ENCODE results near the gene COLGALT1. TPM values are rescaled to one million over a fixed set of nuclear protein-coding genes. Genes with fewer than 3 reads are reported as not detected.

The COLGALT1 gene
- total RNA-seq, 1 donor from 2014 or later: 38.4 TPM

DNA sequence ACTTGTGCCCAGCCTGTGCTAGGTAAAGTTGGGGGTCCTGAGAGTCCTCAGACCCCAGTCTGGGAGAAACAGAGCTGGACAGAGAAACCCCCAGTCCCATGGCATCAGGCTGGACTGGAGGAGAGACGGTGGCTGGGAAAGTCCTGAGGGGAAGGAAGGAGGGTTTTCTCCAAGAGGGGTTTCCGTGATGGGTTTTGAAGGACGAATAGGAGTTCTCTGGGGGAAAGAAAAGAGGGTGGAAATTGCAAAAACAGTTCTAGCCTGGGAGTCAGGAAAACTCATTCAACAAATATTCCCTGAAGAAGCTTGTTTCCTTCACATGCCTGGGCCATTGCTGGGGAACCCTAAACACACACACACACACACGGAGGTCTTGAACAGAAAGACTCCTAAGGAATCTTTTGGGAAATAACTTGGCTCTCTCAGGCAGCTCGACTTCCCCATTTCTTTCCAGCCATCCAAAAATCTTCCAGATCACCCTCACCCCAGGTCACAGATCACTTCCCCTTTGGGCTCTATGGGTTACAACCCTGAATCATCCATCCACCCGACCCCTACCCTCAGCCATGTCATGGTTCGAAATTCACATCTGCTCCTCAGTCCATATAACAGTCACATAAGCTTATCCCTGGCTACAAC, 47.5 kb downstream of the COLGALT1 start:
- Mint-ChIP-seq H3K4me3 (no peak overlapping the region), H3K9me3 (no peaks in the 10 kb centered on the region), H3K27me3 (ENCODE audit: insufficient read depth, low read depth) (peaks cover 9% of the 10 kb centered on the region), H3K27ac (no peak overlapping the region), H3K4me1 (peaks cover 12% of the 10 kb centered on the region), H3K36me3 (no peaks in the 10 kb centered on the region)
- Histone ChIP-seq H3K36me3 (no peaks in the 10 kb centered on the region), H2AFZ (replicated peaks) (no peak overlapping the region), H3K9ac (no peak overlapping the region), H3K79me2 (ENCODE audit: low read depth) (no peaks in the 10 kb centered on the region), H3F3A (ENCODE audit: low read depth) (peaks cover 41% of the 10 kb centered on the region), H3K9me3 (ENCODE audit: low read depth) (no peaks in the 10 kb centered on the region), H3K27me3 (peaks cover 11% of the 10 kb centered on the region), H3K4me3 (no peak overlapping the region), H3K27ac (no peak overlapping the region), H3K4me2 (no peak overlapping the region), H4K20me1 (ENCODE audit: low read depth) (no peaks in the 10 kb centered on the region), H3K4me1 (peaks cover 5% of the 10 kb centered on the region)
- no peak for DNase-seq (ENCODE audit: low spot score)
- TF ChIP-seq EZH2phosphoT487 (IDR thresholded peaks at IDR 0.05): no peak
- no peak for TF ChIP-seq EZH2 (IDR thresholded peaks at IDR 0.05)
- TF ChIP-seq, protein P1, sequence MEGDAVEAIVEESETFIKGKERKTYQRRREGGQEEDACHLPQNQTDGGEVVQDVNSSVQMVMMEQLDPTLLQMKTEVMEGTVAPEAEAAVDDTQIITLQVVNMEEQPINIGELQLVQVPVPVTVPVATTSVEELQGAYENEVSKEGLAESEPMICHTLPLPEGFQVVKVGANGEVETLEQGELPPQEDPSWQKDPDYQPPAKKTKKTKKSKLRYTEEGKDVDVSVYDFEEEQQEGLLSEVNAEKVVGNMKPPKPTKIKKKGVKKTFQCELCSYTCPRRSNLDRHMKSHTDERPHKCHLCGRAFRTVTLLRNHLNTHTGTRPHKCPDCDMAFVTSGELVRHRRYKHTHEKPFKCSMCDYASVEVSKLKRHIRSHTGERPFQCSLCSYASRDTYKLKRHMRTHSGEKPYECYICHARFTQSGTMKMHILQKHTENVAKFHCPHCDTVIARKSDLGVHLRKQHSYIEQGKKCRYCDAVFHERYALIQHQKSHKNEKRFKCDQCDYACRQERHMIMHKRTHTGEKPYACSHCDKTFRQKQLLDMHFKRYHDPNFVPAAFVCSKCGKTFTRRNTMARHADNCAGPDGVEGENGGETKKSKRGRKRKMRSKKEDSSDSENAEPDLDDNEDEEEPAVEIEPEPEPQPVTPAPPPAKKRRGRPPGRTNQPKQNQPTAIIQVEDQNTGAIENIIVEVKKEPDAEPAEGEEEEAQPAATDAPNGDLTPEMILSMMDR (IDR thresholded peaks at IDR 0.05): no peak

DNA sequence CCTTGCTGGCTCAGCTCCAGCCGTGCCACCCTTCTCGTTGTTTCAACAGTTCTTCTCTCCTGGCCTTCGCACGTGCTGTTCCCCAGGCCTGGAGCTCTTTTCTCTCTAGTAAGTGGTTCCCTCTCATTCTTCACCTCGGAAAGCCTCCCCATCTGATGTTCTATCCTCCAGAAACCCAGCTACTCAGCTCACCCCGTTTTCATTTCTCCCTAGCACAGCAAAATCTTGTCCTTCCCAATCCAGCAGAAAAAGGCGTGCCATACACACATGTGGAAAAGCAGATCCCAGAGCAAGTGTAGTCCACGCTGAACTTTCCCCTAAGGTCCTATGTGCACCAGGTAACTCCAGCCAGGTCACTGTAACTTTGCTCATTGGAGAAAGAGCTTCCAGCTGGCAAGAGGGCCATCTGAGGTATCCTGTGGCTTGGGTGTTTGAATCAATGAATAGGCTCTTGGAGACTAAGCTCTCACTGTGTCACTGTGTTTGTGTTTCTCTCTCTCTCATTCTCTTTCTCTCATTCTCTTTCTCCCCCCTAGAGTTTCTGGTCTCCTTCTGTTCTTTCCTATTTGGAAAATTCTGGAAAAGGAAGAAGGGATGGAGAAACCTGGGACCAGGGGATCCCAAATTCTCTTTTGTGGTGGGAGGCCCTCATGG, 49.0 kb downstream of the COLGALT1 start:
- Histone ChIP-seq H3K4me1 (peaks cover 5% of the 10 kb centered on the region), H3K27ac (no peak overlapping the region), H4K20me1 (ENCODE audit: low read depth) (no peaks in the 10 kb centered on the region), H3K9me3 (ENCODE audit: low read depth) (no peaks in the 10 kb centered on the region), H2AFZ (replicated peaks) (no peak overlapping the region), H3K36me3 (no peaks in the 10 kb centered on the region), H3K4me2 (no peak overlapping the region), H3K4me3 (no peak overlapping the region), H3K9ac (no peak overlapping the region), H3K79me2 (ENCODE audit: low read depth) (no peaks in the 10 kb centered on the region), H3F3A (ENCODE audit: low read depth) (peaks cover 41% of the 10 kb centered on the region), H3K27me3 (peaks cover 11% of the 10 kb centered on the region)
- Mint-ChIP-seq H3K4me1 (peaks cover 12% of the 10 kb centered on the region), H3K9me3 (no peaks in the 10 kb centered on the region), H3K4me3 (no peak overlapping the region), H3K27me3 (ENCODE audit: insufficient read depth, low read depth) (peaks cover 10% of the 10 kb centered on the region), H3K36me3 (no peaks in the 10 kb centered on the region), H3K27ac (peak overlapping the region; percentile 78)
- TF ChIP-seq, protein P1 (IDR thresholded peaks at IDR 0.05): no peak
- TF ChIP-seq EZH2 (IDR thresholded peaks at IDR 0.05): no peak
- TF ChIP-seq EZH2phosphoT487 (IDR thresholded peaks at IDR 0.05): no peak
- no peak for DNase-seq (ENCODE audit: low spot score)

GRCh38 chr19:17605117-17605516, 49.7 kb downstream of the COLGALT1 start:
- Histone ChIP-seq H3K4me1 (peaks cover 5% of the 10 kb centered on the region), H4K20me1 (ENCODE audit: low read depth) (no peaks in the 10 kb centered on the region), H3K9me3 (ENCODE audit: low read depth) (no peaks in the 10 kb centered on the region), H3K4me2 (no peak overlapping the region), H3K27ac (no peak overlapping the region), H3K4me3 (peak overlapping the region; percentile 31), H3K9ac (no peak overlapping the region), H2AFZ (replicated peaks) (no peak overlapping the region), H3F3A (ENCODE audit: low read depth) (peaks cover 41% of the 10 kb centered on the region), H3K79me2 (ENCODE audit: low read depth) (no peaks in the 10 kb centered on the region), H3K27me3 (peaks cover 11% of the 10 kb centered on the region), H3K36me3 (no peaks in the 10 kb centered on the region)
- TF ChIP-seq EZH2 (IDR thresholded peaks at IDR 0.05) (no peak), EZH2phosphoT487 (IDR thresholded peaks at IDR 0.05) (no peak)
- TF ChIP-seq, protein P1 (IDR thresholded peaks at IDR 0.05): no peak
- no peak for DNase-seq (ENCODE audit: low spot score)
- Mint-ChIP-seq H3K4me1 (peaks cover 12% of the 10 kb centered on the region), H3K4me3 (no peak overlapping the region), H3K9me3 (no peaks in the 10 kb centered on the region), H3K36me3 (no peaks in the 10 kb centered on the region), H3K27ac (no peak overlapping the region), H3K27me3 (ENCODE audit: insufficient read depth, low read depth) (peaks cover 11% of the 10 kb centered on the region)

Measured in neural progenitor cell (in vitro differentiated cells).